Body of pancreas (tissue), 4 donors: ENCODE data around the gene BTBD8. TPM values are rescaled to one million over a fixed set of nuclear protein-coding genes. Genes with fewer than 3 reads are reported as not detected.

Experiments
- ATAC-seq: fragments of 150-250 bp; one replicate; pipeline ENCODE4 v1.9.1; 2016
- DNase-seq, 4 donors: peaks; one replicate each; pipeline ENCODE4 v3.0.0-alpha.2; 2019
- H3K27ac ChIP-seq, 4 donors: fragments of 200-600 bp; sonication (generic); 1 replicate in 3 of 4; 2 replicates in 1 of 4; pipeline versions ENCODE4 v1.5.1 to v1.6.1; 2016 to 2019; ENCODE audit warnings: mild to moderate bottlenecking in 1 of 4, mixed read lengths in 1 of 4, moderate library complexity in 1 of 4
- H3K27me3 ChIP-seq, 2 donors: fragments of 200-600 bp; sonication (generic); one replicate each; pipeline ENCODE4 v1.6.0; 2016; ENCODE audit warnings: mild to moderate bottlenecking in 1 of 2
- H3K36me3 ChIP-seq, 2 donors: fragments of 200-600 bp; sonication (generic); replicated peaks in 1 of 2; 2 replicates each; pipeline ENCODE4 v1.5.1; 2016; ENCODE audit warnings: low read depth in 2 of 2; ENCODE audit not compliant: insufficient read depth in 1 of 2
- H3K4me1 ChIP-seq: fragments of 200-600 bp; sonication (generic); one replicate; pipeline ENCODE4 v1.6.0; 2016
- H3K4me3 ChIP-seq, 2 donors: fragments of 200-600 bp; sonication (generic); 1 replicate in 1 of 2; 2 replicates in 1 of 2; pipeline ENCODE4 v1.5.1; 2016 to 2019
- H3K9me3 ChIP-seq, 3 donors: fragments of 200-600 bp; sonication (generic); 1 replicate in 2 of 3; 2 replicates in 1 of 3; pipeline ENCODE4 v1.5.1; 2016
- CTCF ChIP-seq, 7 experiments: fragments of 450-650 bp in 4 of 7; fragments of 200-600 bp in 3 of 7; sonication (generic) in 3 of 7; IDR thresholded peaks; one replicate each; pipeline ENCODE4 v1.5.1; 2016 to 2019; ENCODE audit warnings: antibody characterized with exemption in 7 of 7
- POLR2A ChIP-seq, 3 donors: fragments of 450-650 bp; IDR thresholded peaks; one replicate each; pipeline ENCODE4 v1.6.1; 2016; ENCODE audit warnings: antibody characterized with exemption in 3 of 3, mild to moderate bottlenecking in 2 of 3
- WGBS, 2 donors: methylation state at CpG; one replicate each; pipeline ENCODE4 v1.1.5; 2017; 5-methylcytosine and 5-hydroxymethylcytosine counted together
- intact Hi-C: fragments of 100-400 bp; cut with DNase I; formaldehyde crosslinking; loops from one replicate; pipeline ENCODE4 v1.15.1; 2023
- total RNA-seq, 2 donors: library from RNA; depleted of rRNA; stranded (reverse); fragments of >200 nt; gene quantifications; one replicate each; pipeline ENCODE4 v1.1.0, GENCODE V29; 2016

The BTBD8 gene
- total RNA-seq, 2 donors from 2014 or later, result 4.7 to 6.6 TPM

- TF ChIP-seq CTCF (IDR thresholded peaks at IDR 0.05) (no peak), POLR2A (IDR thresholded peaks at IDR 0.05) (no peak)
- no peaks in the 10 kb centered on the region for H3K4me1 ChIP-seq
- no peak overlapping the region for H3K27ac ChIP-seq
- H3K9me3 ChIP-seq, result no peaks in the 10 kb centered on the region
- no peaks in the 10 kb centered on the region for H3K36me3 ChIP-seq
- ATAC-seq (no peak), DNase-seq (no peak)
- WGBS, 2 donors, result 74 to 90% methylated on average over 2 of the region's 2 CpGs
- H3K27me3 ChIP-seq, result no peaks in the 10 kb centered on the region
- intact Hi-C loops, result no loop called here
- no peak overlapping the region for H3K4me3 ChIP-seq
Observed at GRCh38 chr1:92038695-92039346, 41.3 kb upstream of the BTBD8 start.

DNA sequence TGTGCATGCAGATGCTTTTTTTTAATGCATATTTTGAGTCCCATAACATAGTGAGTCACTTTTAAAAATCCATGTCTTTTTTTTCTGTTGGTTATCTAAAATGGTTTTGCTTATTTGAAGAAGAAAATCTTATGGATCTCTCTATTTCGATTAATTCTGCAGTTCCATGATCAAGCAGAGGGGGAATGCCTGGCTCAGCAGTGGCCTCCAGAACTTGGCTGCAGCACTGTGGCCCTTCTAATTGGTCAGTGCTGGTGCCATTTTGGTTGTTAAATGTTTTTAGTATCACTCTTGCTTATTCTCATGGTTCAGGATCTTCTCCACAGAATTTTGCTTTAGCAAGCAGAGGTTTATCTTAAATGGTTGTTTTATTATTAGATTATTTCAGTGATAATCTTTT is 39.2 kb upstream of the BTBD8 start:
- Histone ChIP-seq H3K4me1 (no peaks in the 10 kb centered on the region), H3K36me3 (no peaks in the 10 kb centered on the region), H3K27me3 (no peaks in the 10 kb centered on the region), H3K4me3 (no peak overlapping the region), H3K27ac (no peak overlapping the region), H3K9me3 (no peaks in the 10 kb centered on the region)
- no peak for TF ChIP-seq CTCF (IDR thresholded peaks at IDR 0.05)
- TF ChIP-seq POLR2A (IDR thresholded peaks at IDR 0.05), result no peak
- 64 to 82% methylated on average over 1 of the region's 1 CpG for WGBS, 2 donors
- DNase-seq (no peak), ATAC-seq (no peak)
- intact Hi-C loops, result no loop called here

DNA sequence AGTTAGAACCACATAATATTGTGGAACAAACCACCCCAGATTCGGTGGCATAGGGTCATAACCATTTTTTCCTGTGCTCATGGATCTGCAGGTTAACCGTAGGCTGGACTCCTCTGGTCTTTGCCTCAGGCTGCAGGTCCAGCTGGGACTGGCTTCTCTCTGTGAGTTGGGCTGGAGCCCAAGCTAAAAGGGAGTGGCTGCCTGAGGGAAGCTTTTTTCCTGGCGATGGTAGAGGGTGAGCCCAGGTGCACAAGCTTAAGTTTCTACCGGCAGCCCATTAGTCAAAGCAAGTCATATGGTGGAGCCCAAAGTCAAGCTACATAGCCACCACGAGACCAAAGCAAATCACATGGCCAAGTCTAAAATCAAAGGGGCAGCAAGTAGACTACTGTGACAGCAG is 36.5 kb upstream of the BTBD8 start:
- DNase-seq (no peak), ATAC-seq (no peak)
- H3K9me3 ChIP-seq, result no peaks in the 10 kb centered on the region
- H3K27ac ChIP-seq, result no peak overlapping the region
- H3K4me1 ChIP-seq, result no peaks in the 10 kb centered on the region
- no peaks in the 10 kb centered on the region for H3K27me3 ChIP-seq
- H3K36me3 ChIP-seq, result no peaks in the 10 kb centered on the region
- H3K4me3 ChIP-seq, result no peak overlapping the region
- 63 to 68% methylated on average over 5 of the region's 5 CpGs for WGBS, 2 donors
- intact Hi-C loops, result no loop called here
- TF ChIP-seq POLR2A (IDR thresholded peaks at IDR 0.05) (no peak), CTCF (IDR thresholded peaks at IDR 0.05) (no peak)

- no peak for ATAC-seq
Observed at GRCh38 chr1:92045766-92046495, 34.2 kb upstream of the BTBD8 start.

More at GRCh38 chr1:92045766-92046495, 34.2 kb upstream of the BTBD8 start:
- Histone ChIP-seq H3K36me3 (no peaks in the 10 kb centered on the region), H3K27ac (no peak overlapping the region), H3K4me1 (no peaks in the 10 kb centered on the region), H3K4me3 (no peak overlapping the region), H3K9me3 (no peaks in the 10 kb centered on the region), H3K27me3 (no peaks in the 10 kb centered on the region)
- no peak for TF ChIP-seq CTCF (IDR thresholded peaks at IDR 0.05)
- no peak for TF ChIP-seq POLR2A (IDR thresholded peaks at IDR 0.05)
- WGBS, 2 donors, result 66 to 71% methylated on average over 2 of the region's 2 CpGs
- intact Hi-C loops, result no loop called here
- no peak for DNase-seq
